HCT116 (cell line): ENCODE data around the gene UPF3A. TPM values are rescaled to one million over a fixed set of nuclear protein-coding genes. Genes with fewer than 3 reads are reported as not detected.
"Not testable (repeated sequence)": the region's sequence is repeated elsewhere in the genome, so short reads cannot be mapped to it uniquely, and the experiment has no call there.

Source experiments
- ATAC-seq: fragments of 200-7000 bp; cut with Tn5 transposase; 2 replicates; pipeline ENCODE4 v1.9.1; 2020; ENCODE audit warnings: mild to moderate bottlenecking, moderate library complexity
- BruUV-seq: library from RNA; stranded (reverse); fragments of 400-500 nt; replicated peaks from 2 replicates; lab custom pipeline; 2021; lab: Mats Ljungman, UMichigan
- CTCF ChIA-PET: fragments of 300-600 bp; sonication (Branson Sonifier 250); formaldehyde crosslinking; loops from one replicate; lab custom pipeline; 2021; ENCODE audit warnings: antibody characterized with exemption; lab: Charles Lee
- POLR2A ChIA-PET: fragments of 300-600, 350-600 bp; sonication (Branson Sonifier 250); formaldehyde crosslinking; loops from one replicate; lab custom pipeline; 2021; ENCODE audit warnings: antibody characterized with exemption; lab: Charles Lee
- RAD21 ChIA-PET, 2 experiments: fragments of 300-600 bp; sonication (Branson Sonifier 250); formaldehyde crosslinking; loops; one replicate each; lab custom pipeline; 2023; ENCODE audit warnings: low total read pairs in 2 of 2; ENCODE audit not compliant: uncharacterized antibody in 2 of 2, unreplicated experiment in 2 of 2, low non-redundant PET in 1 of 2; lab: Charles Lee
- DNase-seq: peaks from one replicate; pipeline ENCODE4 v3.0.0-alpha.2; 2010; ENCODE audit warnings: low read depth, low spot score
- H2AFZ ChIP-seq: fragments of 200-600 bp; shearing (Covaris generic), sonication (generic); 2 replicates; pipeline ENCODE4 v1.6.1; 2017; ENCODE audit warnings: low read depth, mixed run types, mixed read lengths, antibody characterized with exemption, low read length; ENCODE audit not compliant: poor library complexity, severe bottlenecking
- H3K27ac ChIP-seq: 2 replicates; pipeline ENCODE4 v1.5.1; 2012; ENCODE audit warnings: low read depth, low read length
- H3K27me3 ChIP-seq: fragments of 200-600 bp; sonication (generic); 2 replicates; pipeline ENCODE4 v1.6.1; 2016; ENCODE audit warnings: mixed run types, low read length, mixed read lengths; ENCODE audit not compliant: insufficient read depth
- H3K36me3 ChIP-seq, 2 experiments: fragments of 200-500 bp in 1 of 2; fragments of 200-600 bp in 1 of 2; sonication (Bioruptor generic) in 1 of 2; sonication (generic) in 1 of 2; 2 replicates each; pipeline versions ENCODE4 v1.5.1 to v1.6.1; 2014 to 2016; ENCODE audit warnings: low read length in 2 of 2, inconsistent platforms in 1 of 2, mixed read lengths in 1 of 2, mixed run types in 1 of 2; ENCODE audit not compliant: insufficient read depth in 2 of 2, control insufficient read depth in 1 of 2
- H3K4me1 ChIP-seq, 2 experiments: fragments of 200-600 bp in 1 of 2; sonication (generic) in 1 of 2; 2 replicates each; pipeline versions ENCODE4 v1.5.1 to v1.6.1; 2012 to 2017; ENCODE audit warnings: low read length in 2 of 2, inconsistent platforms in 1 of 2, mild to moderate bottlenecking in 1 of 2, mixed read lengths in 1 of 2, mixed run types in 1 of 2, moderate library complexity in 1 of 2; ENCODE audit not compliant: insufficient read depth in 2 of 2, control insufficient read depth in 1 of 2
- H3K4me2 ChIP-seq: fragments of 200-600 bp; sonication (generic); 2 replicates; pipeline ENCODE4 v1.6.1; 2017; ENCODE audit warnings: mixed run types, low read length, mixed read lengths
- H3K4me3 ChIP-seq, 2 experiments: fragments of 200-600 bp in 1 of 2; sonication (generic) in 1 of 2; replicated peaks in 1 of 2; 2 replicates each; pipeline ENCODE4 v1.5.1; 2011 to 2016; ENCODE audit warnings: low read length in 2 of 2, control low read depth in 1 of 2, low read depth in 1 of 2, mild to moderate bottlenecking in 1 of 2, mixed read lengths in 1 of 2, mixed run types in 1 of 2
- H3K79me2 ChIP-seq: fragments of 200-600 bp; sonication (generic); 2 replicates; pipeline ENCODE4 v1.6.1; 2017; ENCODE audit warnings: mild to moderate bottlenecking, mixed run types, low read length, moderate library complexity, mixed read lengths; ENCODE audit not compliant: insufficient read depth
- H3K9ac ChIP-seq: fragments of 200-600 bp; sonication (generic); 2 replicates; pipeline ENCODE4 v1.6.1; 2016; ENCODE audit warnings: low read length, mixed read lengths
- H3K9me2 ChIP-seq: fragments of 200-600 bp; sonication (generic), shearing (Covaris generic); 2 replicates; pipeline ENCODE4 v1.6.1; 2017; ENCODE audit warnings: mixed run types, mild to moderate bottlenecking, moderate library complexity; ENCODE audit not compliant: insufficient read depth
- H3K9me3 ChIP-seq, 2 experiments: fragments of 200-500 bp in 1 of 2; fragments of 200-600 bp in 1 of 2; sonication (Bioruptor generic) in 1 of 2; sonication (generic) in 1 of 2; 2 replicates each; pipeline ENCODE4 v1.6.1; 2014 to 2017; ENCODE audit warnings: low read length in 2 of 2, mixed read lengths in 2 of 2, inconsistent platforms in 1 of 2, low read depth in 1 of 2, mild to moderate bottlenecking in 1 of 2, mixed run types in 1 of 2, moderate library complexity in 1 of 2; ENCODE audit not compliant: control insufficient read depth in 1 of 2, insufficient read depth in 1 of 2
- H4K20me1 ChIP-seq: fragments of 200-600 bp; sonication (generic), shearing (Covaris generic); 2 replicates; pipeline ENCODE4 v1.6.1; 2017; ENCODE audit warnings: mixed run types, mild to moderate bottlenecking, moderate library complexity; ENCODE audit not compliant: insufficient read depth
- ATF3 ChIP-seq: IDR thresholded peaks from 2 replicates; pipeline ENCODE4 v1.6.1; 2012
- EGR1 ChIP-seq: IDR thresholded peaks from 2 replicates; pipeline ENCODE4 v1.6.1; 2012; ENCODE audit warnings: low read depth
- EZH2phosphoT487 ChIP-seq: fragments of 200-600 bp; IDR thresholded peaks from 2 replicates; pipeline ENCODE4 v1.6.1; 2018; ENCODE audit warnings: antibody characterized with exemption, borderline replicate concordance
- JUND ChIP-seq: IDR thresholded peaks from 2 replicates; pipeline ENCODE4 v1.6.1; 2012
- MAX ChIP-seq: IDR thresholded peaks from 2 replicates; pipeline ENCODE4 v1.6.1; 2012
- POLR2A ChIP-seq: IDR thresholded peaks from 2 replicates; pipeline ENCODE4 v1.7.0; 2011; ENCODE audit warnings: borderline replicate concordance; ENCODE audit not compliant: insufficient read depth, insufficient read length; ENCODE audit errors: extremely low read depth
- POLR2AphosphoS5 ChIP-seq: IDR thresholded peaks from 2 replicates; pipeline ENCODE4 v1.6.1; 2011; ENCODE audit warnings: mild to moderate bottlenecking, low read depth, low read length, moderate library complexity
- SP1 ChIP-seq: IDR thresholded peaks from 2 replicates; pipeline ENCODE4 v1.6.1; 2012; ENCODE audit warnings: low read depth
- SRF ChIP-seq: IDR thresholded peaks from 2 replicates; pipeline ENCODE4 v1.6.1; 2012; ENCODE audit warnings: low read depth
- TCF7L2 ChIP-seq: IDR thresholded peaks from 2 replicates; pipeline ENCODE4 v1.7.0; 2011; ENCODE audit warnings: borderline replicate concordance, inconsistent platforms; ENCODE audit not compliant: insufficient read depth, insufficient read length; ENCODE audit errors: extremely low read depth
- ZFX ChIP-seq: fragments of 450-650 bp; IDR thresholded peaks from 2 replicates; pipeline ENCODE4 v1.6.1; 2017
- ZNF274 ChIP-seq: fragments of 200-500 bp; sonication (Bioruptor generic); IDR thresholded peaks from 2 replicates; pipeline ENCODE4 v1.6.1; 2014; ENCODE audit warnings: mild to moderate bottlenecking, low read depth, low read length, inconsistent platforms
- intact Hi-C: fragments of 100-400 bp; cut with micrococcal nuclease; formaldehyde crosslinking; loops from 2 replicates; pipeline ENCODE4 v1.10.0; 2022
- total RNA-seq: library from RNA; stranded (reverse); gene quantifications from one replicate; pipeline ENCODE4 v1.2.1, GENCODE V29; 2021; ENCODE audit not compliant: unreplicated experiment

Gene UPF3A
- total RNA-seq, 1 experiment from 2014 or later = 31.8 TPM

GRCh38 chr13:114248011-114248410 lies 33.4 kb upstream of the UPF3A start:
- ATAC-seq (no peak), DNase-seq (no peak)
- H3K9me2 ChIP-seq = no peaks in the 10 kb centered on the region
- no peaks in the 10 kb centered on the region for H3K4me1 ChIP-seq
- ChIA-PET RAD21 (no interaction called here), POLR2A (no interaction called here), CTCF (no interaction called here)
- intact Hi-C loops = no loop called here
- no peak overlapping the region for H3K4me3 ChIP-seq
- no peak overlapping the region for H3K4me2 ChIP-seq
- no peaks in the 10 kb centered on the region for H3K79me2 ChIP-seq
- H4K20me1 ChIP-seq = peaks cover 7% of the 10 kb centered on the region; the same call in 1 of the 2 replicates
- H3K27me3 ChIP-seq = no peaks in the 10 kb centered on the region
- H2AFZ ChIP-seq = no peak overlapping the region
- no TSS peak for BruUV-seq
- no peak overlapping the region for H3K9ac ChIP-seq
- H3K9me3 ChIP-seq = no peaks in the 10 kb centered on the region
- no peak overlapping the region for H3K27ac ChIP-seq
- TF ChIP-seq TCF7L2 (no peak), SP1 (no peak), EZH2phosphoT487 (no peak), JUND (no peak), POLR2AphosphoS5 (no peak), MAX (no peak), POLR2A (no peak), SRF (no peak), EGR1 (no peak), ATF3 (no peak), ZFX (no peak)
- H3K36me3 ChIP-seq = peaks cover 59 to 75% of the 10 kb centered on the region in 2 experiments

GRCh38 chr13:114249077-114249476 lies 32.3 kb upstream of the UPF3A start:
- Histone ChIP-seq H3K27ac (no peak overlapping the region), H3K4me3 (no peak overlapping the region), H3K9me2 (no peaks in the 10 kb centered on the region), H3K27me3 (no peaks in the 10 kb centered on the region), H3K36me3 (peaks cover 51 to 65% of the 10 kb centered on the region in 2 experiments), H4K20me1 (peaks cover 3% of the 10 kb centered on the region; the same call in 1 of the 2 replicates), H3K4me1 (no peaks in the 10 kb centered on the region), H3K9ac (no peak overlapping the region), H3K9me3 (no peaks in the 10 kb centered on the region), H2AFZ (no peak overlapping the region), H3K79me2 (0 out of 2 replicates have a peak, but pooled peaks cover 3% of the 10 kb centered on the region), H3K4me2 (no peak overlapping the region)
- TF ChIP-seq TCF7L2 = no peak
- TF ChIP-seq SRF = no peak
- TF ChIP-seq POLR2A = no peak
- no peak for TF ChIP-seq ZNF274
- RAD21 ChIA-PET = no interaction called here
- CTCF ChIA-PET = no interaction called here
- intact Hi-C loops = no loop called here
- ATAC-seq = no peak
- no peak for DNase-seq
- no TSS peak for BruUV-seq
- POLR2A ChIA-PET = no interaction called here

- H3K4me1 ChIP-seq, H3K4me2 ChIP-seq, DNase-seq, H2AFZ ChIP-seq, BruUV-seq, CTCF ChIA-PET, H3K9me3 ChIP-seq, ATAC-seq, intact Hi-C loops, POLR2A ChIA-PET, H3K9me2 ChIP-seq, H3K9ac ChIP-seq, H3K27me3 ChIP-seq, RAD21 ChIA-PET, H3K4me3 ChIP-seq, H3K27ac ChIP-seq, H3K79me2 ChIP-seq, H4K20me1 ChIP-seq: not testable (repeated sequence)
- peaks cover 28 to 56% of the 10 kb centered on the region in 2 experiments for H3K36me3 ChIP-seq
These were observed 29.6 kb upstream of the UPF3A start for GRCh38 chr13:114251639-114252440.
